ENCODE measurements around the gene PLCG2. TPM values are rescaled to one million over a fixed set of nuclear protein-coding genes. Genes with fewer than 3 reads are reported as not detected.

PLCG2 gene
- total RNA-seq, 2 experiments from 2014 or later, result 196 to 485 TPM

GRCh38 chr16:81834868-81835267 lies 55.8 kb downstream of the PLCG2 start:
- Histone ChIP-seq H3K79me2 (ENCODE audit: insufficient read depth, low read depth, low read length) (peaks cover 96% of the 10 kb centered on the region), H3K36me3 (ENCODE audit: insufficient read depth, low read length) (peaks cover 83% of the 10 kb centered on the region), H3K9me3 (ENCODE audit: low read length) (no peaks in the 10 kb centered on the region), H4K20me1 (ENCODE audit: insufficient read depth, low read length) (no peaks in the 10 kb centered on the region; the same call in 1 of the 2 replicates), H3K4me1 (ENCODE audit: insufficient read depth, low read length, poor library complexity, severe bottlenecking) (peaks cover 99% of the 10 kb centered on the region), H3K4me3 (ENCODE audit: low read depth, low read length, poor library complexity, severe bottlenecking) (no peak overlapping the region), H3K9me2 (ENCODE audit: insufficient read depth, low read length) (no peaks in the 10 kb centered on the region), H3K27ac (ENCODE audit: low read depth, low read length, poor library complexity, severe bottlenecking) (peak overlapping the region; percentile 97), H2AFZ (ENCODE audit: low read length) (no peak overlapping the region), H3K4me2 (ENCODE audit: low read length) (peak overlapping the region; percentile 49)
- ChIA-PET POLR2A (interaction anchor here (0.7 to 7.4 kb wide), 7 partner anchors 11 to 61 kb away, joined by 4 to 48 read pairs (median 10); no protein-coding TSS in a partner anchor), CTCF (ENCODE audit: unreplicated experiment) (interaction anchor here (1.1 kb wide), 1 partner anchor 20 kb away, joined by 3 read pairs; no protein-coding TSS in a partner anchor)
- DNase-seq (ENCODE audit: low spot score), result peak; percentile 42
- BruUV-seq (replicated peaks), result no TSS peak
- intact Hi-C loops (cut with micrococcal nuclease; ENCODE audit: unreplicated experiment), result no loop called here
- TF ChIP-seq CTCF (conservative IDR thresholded peaks at IDR 0.05; ENCODE audit: low read length) (no peak), EZH2phosphoT487 (IDR thresholded peaks at IDR 0.05; ENCODE audit: borderline replicate concordance, low read depth, low read length) (no peak)

GRCh38 chr16:81836279-81837054 lies 57.4 kb downstream of the PLCG2 start:
- TF ChIP-seq CTCF (conservative IDR thresholded peaks at IDR 0.05; ENCODE audit: low read length), result no peak
- no peak for TF ChIP-seq EZH2phosphoT487 (IDR thresholded peaks at IDR 0.05; ENCODE audit: borderline replicate concordance, low read depth, low read length)

More at GRCh38 chr16:81836279-81837054, 57.4 kb downstream of the PLCG2 start:
- peak overlapping the region; percentile 44 for H3K4me3 ChIP-seq (ENCODE audit: low read depth, low read length, poor library complexity, severe bottlenecking)
- peaks cover 99% of the 10 kb centered on the region for H3K4me1 ChIP-seq (ENCODE audit: insufficient read depth, low read length, poor library complexity, severe bottlenecking)
- no peaks in the 10 kb centered on the region; the same call in 1 of the 2 replicates for H4K20me1 ChIP-seq (ENCODE audit: insufficient read depth, low read length)
- no TSS peak for BruUV-seq (replicated peaks)
- ChIA-PET POLR2A (interaction anchor here (0.6 to 7.4 kb wide), 8 partner anchors 12 to 56 kb away, joined by 3 to 48 read pairs (median 6); no protein-coding TSS in a partner anchor), CTCF (ENCODE audit: unreplicated experiment) (interaction anchor here (1.1 kb wide), 1 partner anchor 19 kb away, joined by 3 read pairs; no protein-coding TSS in a partner anchor)
- peak overlapping the region; percentile 97 for H3K27ac ChIP-seq (ENCODE audit: low read depth, low read length, poor library complexity, severe bottlenecking)
- no peaks in the 10 kb centered on the region for H3K9me2 ChIP-seq (ENCODE audit: insufficient read depth, low read length)
- H3K79me2 ChIP-seq (ENCODE audit: insufficient read depth, low read depth, low read length), result peaks cover 96% of the 10 kb centered on the region
- no peaks in the 10 kb centered on the region for H3K9me3 ChIP-seq (ENCODE audit: low read length)
- H3K36me3 ChIP-seq (ENCODE audit: insufficient read depth, low read length), result peaks cover 82% of the 10 kb centered on the region
- peak; percentile 92 for DNase-seq (ENCODE audit: low spot score)
- intact Hi-C loops (cut with micrococcal nuclease; ENCODE audit: unreplicated experiment), result loop anchor here (2.0 kb wide), 2 partner anchors 16 to 28 kb away; no protein-coding TSS in a partner anchor
- H2AFZ ChIP-seq (ENCODE audit: low read length), result no peak overlapping the region
- peak overlapping the region; percentile 72 for H3K4me2 ChIP-seq (ENCODE audit: low read length)

Measured in OCI-LY7 (cell line).